ENCODE measurements around the gene CHRDL1.

GRCh38 chrX:110750526-110751189, 45.0 kb downstream of the CHRDL1 start:
- TF ChIP-seq TP53 (CRISPR knock-in tag; IDR thresholded peaks at IDR 0.05) = no peak
- TF ChIP-seq NR3C1 (CRISPR knock-in tag; conservative IDR thresholded peaks at IDR 0.05; ENCODE audit: low read depth) = no peak
- TF ChIP-seq CTCF (IDR thresholded peaks at IDR 0.05) = no peak
- no peak for TF ChIP-seq USF2 (CRISPR knock-in tag; IDR thresholded peaks at IDR 0.05)
- TF ChIP-seq FOXJ3 (CRISPR knock-in tag; IDR thresholded peaks at IDR 0.05; ENCODE audit: borderline replicate concordance) = no peak
- TF ChIP-seq ZSCAN18 (CRISPR knock-in tag; IDR thresholded peaks at IDR 0.05) = no peak
- TF ChIP-seq GTF2I (CRISPR knock-in tag; conservative IDR thresholded peaks at IDR 0.05) = no peak
- TF ChIP-seq PREB (CRISPR knock-in tag; IDR thresholded peaks at IDR 0.05; ENCODE audit: borderline replicate concordance) = no peak
- no peak for TF ChIP-seq ZNF416 (CRISPR knock-in tag; IDR thresholded peaks at IDR 0.05)
- TF ChIP-seq HMGXB4 (CRISPR knock-in tag; IDR thresholded peaks at IDR 0.05) = no peak

Measured in WTC11 (cell line).